HK-2 (cell line): ENCODE measurements around the gene NPY1R.

ENCODE experiments used
- DNase-seq: peaks from one replicate; pipeline ENCODE4 v3.0.0-alpha.2; 2018; ENCODE audit not compliant: unreplicated experiment

NPY1R gene

GRCh38 chr4:163279713-163280112 lies 52.7 kb downstream of the NPY1R start:
- DNase-seq = no peak

- DNase-seq = no peak
Measured at GRCh38 chr4:163274861-163275260, 57.5 kb downstream of the NPY1R start.
